Activated CD4-positive, alpha-beta T cell treated with anti-CD3 and anti-CD28 coated beads, Interleukin-2, amount 50 U/mL, for 48 hours (primary cell): ENCODE results near the gene CCHCR1.
A peak's percentile ranks its signal among the peaks of the same experiment; 100 is the strongest.

Experiments
- DNase-seq, 2 experiments: peaks; one replicate each; pipeline ENCODE4 v3.0.0-alpha.2; 2020

The CCHCR1 gene

GRCh38 chr6:31096656-31097055 is 60.9 kb downstream of the CCHCR1 start:
- DNase-seq = no peak

GRCh38 chr6:31096215-31096614 is 61.4 kb downstream of the CCHCR1 start:
- DNase-seq = no peak

- peak; percentile 19 to 24 for DNase-seq
Measured at GRCh38 chr6:31094389-31094881, 63.2 kb downstream of the CCHCR1 start.

GRCh38 chr6:31092769-31093505 is 64.7 kb downstream of the CCHCR1 start:
- no peak for DNase-seq
